Measurements from ENCODE around the gene CDH4.

GRCh38 chr20:61333484-61334108 lies 81.5 kb downstream of the CDH4 start:
- TF ChIP-seq CTCF (IDR thresholded peaks at IDR 0.05) (no peak), POLR2A (IDR thresholded peaks at IDR 0.05) (no peak)
